ENCODE data around the gene BMI1.

BMI1 gene

DNA sequence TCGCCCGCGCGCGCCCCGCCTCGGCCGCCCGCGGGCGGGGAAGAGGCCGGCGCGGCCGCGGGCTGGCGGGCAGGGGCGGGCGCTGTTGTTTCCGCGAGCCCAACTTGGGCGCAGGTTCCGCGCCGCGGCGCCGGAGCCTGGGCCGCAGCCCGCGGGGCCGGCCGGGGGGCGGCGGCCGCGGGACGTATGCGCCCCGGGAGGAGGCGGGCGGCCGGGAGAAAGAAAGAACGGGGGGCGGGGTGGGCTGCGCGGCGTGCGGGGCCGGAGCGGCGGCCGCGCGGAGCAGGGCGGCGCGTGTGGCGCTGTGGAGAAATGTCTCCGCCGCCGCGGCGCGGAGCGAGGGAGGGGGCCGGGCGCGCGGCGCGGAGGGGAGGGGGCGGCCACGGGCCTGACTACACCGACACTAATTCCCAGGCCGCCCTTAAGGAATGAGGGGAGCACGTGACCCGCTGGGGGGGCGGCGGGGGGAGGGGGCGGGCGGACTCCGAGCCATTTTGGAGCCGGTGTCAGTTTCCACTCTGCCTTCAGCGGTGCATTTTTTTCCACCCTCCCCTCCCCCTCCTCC is at the start of gene BMI1:
Gene BMI1 (plus strand): TSS at position 509 of the 565 bp plus-strand sequence. CDS start 5,351 bp downstream, outside the sequence.
- FAIRE-seq (no peak), DNase-seq (ENCODE audit: insufficient read length, low spot score) (no peak)
- TF ChIP-seq, protein P1, sequence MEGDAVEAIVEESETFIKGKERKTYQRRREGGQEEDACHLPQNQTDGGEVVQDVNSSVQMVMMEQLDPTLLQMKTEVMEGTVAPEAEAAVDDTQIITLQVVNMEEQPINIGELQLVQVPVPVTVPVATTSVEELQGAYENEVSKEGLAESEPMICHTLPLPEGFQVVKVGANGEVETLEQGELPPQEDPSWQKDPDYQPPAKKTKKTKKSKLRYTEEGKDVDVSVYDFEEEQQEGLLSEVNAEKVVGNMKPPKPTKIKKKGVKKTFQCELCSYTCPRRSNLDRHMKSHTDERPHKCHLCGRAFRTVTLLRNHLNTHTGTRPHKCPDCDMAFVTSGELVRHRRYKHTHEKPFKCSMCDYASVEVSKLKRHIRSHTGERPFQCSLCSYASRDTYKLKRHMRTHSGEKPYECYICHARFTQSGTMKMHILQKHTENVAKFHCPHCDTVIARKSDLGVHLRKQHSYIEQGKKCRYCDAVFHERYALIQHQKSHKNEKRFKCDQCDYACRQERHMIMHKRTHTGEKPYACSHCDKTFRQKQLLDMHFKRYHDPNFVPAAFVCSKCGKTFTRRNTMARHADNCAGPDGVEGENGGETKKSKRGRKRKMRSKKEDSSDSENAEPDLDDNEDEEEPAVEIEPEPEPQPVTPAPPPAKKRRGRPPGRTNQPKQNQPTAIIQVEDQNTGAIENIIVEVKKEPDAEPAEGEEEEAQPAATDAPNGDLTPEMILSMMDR (IDR thresholded peaks at IDR 0.05; ENCODE audit: insufficient read depth, missing control alignments): no peak

DNA sequence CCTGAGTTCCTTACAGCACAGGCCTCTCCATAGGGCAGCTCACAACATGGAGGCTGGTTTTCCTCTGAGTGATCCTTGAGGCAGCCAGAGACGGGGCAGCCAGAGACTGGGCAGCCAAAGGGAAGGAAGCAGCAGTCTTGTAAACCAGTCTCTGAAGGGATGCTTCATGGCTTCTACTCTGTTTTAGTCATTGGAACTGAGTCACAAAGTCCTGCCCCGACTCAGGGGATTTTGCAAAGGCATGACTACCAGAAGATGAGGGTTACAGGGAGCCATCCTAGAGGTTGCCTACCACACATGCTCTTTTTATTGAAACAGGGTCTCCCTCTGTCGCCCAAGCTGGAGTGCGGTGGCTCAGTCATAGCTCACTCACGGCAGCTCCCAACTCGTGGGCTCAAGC is 49.1 kb upstream of the BMI1 start:
- TF ChIP-seq, protein P1 (IDR thresholded peaks at IDR 0.05; ENCODE audit: insufficient read depth, missing control alignments): no peak
- no peak for FAIRE-seq
- DNase-seq (ENCODE audit: insufficient read length, low spot score): no peak

DNA sequence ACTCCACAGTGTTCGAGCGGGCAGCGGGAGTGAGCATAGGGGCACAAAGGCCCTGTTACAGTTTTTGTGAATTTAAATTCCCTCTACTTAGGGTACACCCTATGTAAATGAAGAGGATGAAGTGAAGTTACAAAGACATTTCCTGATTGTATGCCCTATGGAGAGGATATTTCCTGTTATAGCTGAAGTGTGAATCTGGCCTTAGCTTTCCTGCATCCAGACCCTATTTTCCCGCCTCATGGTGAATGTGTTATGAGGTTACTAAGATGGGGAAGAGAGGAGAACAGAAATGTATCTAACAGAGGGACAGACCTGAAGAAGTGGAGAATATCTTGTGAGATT is 42.5 kb upstream of the BMI1 start:
- FAIRE-seq: no peak
- TF ChIP-seq, protein P1 (IDR thresholded peaks at IDR 0.05; ENCODE audit: insufficient read depth, missing control alignments): no peak
- no peak for DNase-seq (ENCODE audit: insufficient read length, low spot score)

DNA sequence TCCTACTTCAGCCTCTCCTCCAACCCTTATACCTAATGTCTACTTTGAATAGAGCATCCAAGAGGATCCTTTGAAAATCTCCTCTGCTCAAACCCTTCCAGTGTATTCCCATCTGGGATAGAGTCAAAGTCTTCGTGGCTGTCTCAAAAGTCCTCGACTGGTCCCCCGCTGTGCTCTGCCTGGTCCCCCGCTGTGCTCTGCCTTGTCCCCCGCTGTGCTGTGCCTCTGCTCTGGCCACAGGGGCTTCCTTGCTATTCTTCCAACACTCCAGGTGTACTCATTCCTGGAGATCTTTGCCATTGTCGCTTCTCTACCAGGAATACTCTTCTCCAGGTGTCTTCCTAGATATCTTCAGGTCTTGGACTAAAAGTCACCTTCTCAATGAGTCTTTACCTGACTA is 40.8 kb upstream of the BMI1 start:
- no peak for FAIRE-seq
- TF ChIP-seq, protein P1 (IDR thresholded peaks at IDR 0.05; ENCODE audit: insufficient read depth, missing control alignments): no peak

DNA sequence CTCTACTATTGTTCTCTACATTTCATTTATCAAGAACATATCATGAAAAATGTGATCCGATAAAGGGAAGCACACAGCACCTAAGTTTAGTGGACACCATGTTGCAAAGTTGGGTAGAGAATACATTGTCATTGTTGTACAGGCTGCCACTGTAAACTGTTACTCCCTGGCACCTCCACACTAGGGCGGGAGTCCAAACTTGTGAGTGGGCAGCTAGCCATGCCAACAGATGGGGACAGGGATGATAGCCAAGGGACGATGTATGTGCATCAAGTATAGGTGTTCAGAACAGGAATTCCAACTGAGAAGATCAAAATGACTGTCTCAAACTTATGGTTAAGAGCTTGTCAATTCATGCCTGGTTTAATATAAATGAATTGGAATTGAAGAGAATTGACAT is 35.8 kb upstream of the BMI1 start:
- TF ChIP-seq, protein P1 (IDR thresholded peaks at IDR 0.05; ENCODE audit: insufficient read depth, missing control alignments): no peak
- FAIRE-seq (no peak), DNase-seq (ENCODE audit: insufficient read length, low spot score) (no peak)

More for the DNA sequence above, 40.8 kb upstream of the BMI1 start:
- DNase-seq (ENCODE audit: insufficient read length, low spot score): no peak

DNA sequence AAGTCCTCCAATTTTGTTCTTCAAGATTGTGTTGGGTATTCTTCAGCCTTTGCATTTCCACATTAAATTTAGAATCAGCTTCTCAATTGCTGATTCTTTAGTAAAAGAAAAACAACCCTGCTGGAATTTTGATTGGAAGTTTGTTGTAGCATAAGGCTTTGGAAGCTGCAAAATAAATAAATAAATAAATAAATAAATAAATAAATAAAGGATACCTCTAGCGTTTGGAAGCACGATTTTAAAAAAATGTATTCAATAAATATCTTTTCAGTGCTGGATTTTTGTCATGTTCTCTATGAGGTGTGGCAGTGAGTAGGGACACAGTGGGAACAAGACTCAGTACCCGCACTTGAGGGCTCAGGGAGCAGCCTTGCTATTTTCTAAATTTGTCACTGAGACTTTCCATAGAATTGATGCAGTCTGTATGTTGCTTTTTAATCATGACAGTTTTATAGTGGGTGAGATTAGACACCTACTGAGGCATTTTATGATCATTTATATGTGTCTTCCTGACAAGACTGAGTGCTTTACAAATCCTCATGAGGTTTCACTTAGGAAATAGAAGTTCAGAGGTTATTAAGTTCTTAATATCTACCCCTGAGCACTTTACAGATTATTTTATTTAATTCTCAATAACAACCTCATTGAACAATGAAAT is 27.0 kb upstream of the BMI1 start:
- DNase-seq (ENCODE audit: insufficient read length, low spot score) (no peak), FAIRE-seq (no peak)
- TF ChIP-seq, protein P1 (IDR thresholded peaks at IDR 0.05; ENCODE audit: insufficient read depth, missing control alignments): no peak

DNA sequence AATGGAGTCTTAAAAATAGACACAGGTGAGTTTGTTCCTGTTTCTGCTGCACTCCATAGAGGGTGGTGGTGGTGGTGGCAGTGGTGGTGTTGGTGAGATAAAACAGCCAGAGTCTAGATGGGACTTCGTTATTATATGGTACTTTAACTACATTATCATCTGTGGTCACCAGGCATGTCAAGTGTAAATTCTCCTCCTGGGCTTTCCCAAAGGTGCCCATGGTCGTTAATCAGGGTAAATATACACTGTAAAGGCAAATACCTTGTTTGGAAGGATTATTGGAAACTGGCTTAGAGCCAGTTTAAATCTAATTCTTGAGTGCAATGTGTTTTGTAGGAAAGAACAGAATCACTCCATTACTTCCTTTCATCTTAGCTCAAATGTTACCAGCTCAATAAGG is 26.2 kb upstream of the BMI1 start:
- DNase-seq (ENCODE audit: insufficient read length, low spot score): no peak
- TF ChIP-seq, protein P1 (IDR thresholded peaks at IDR 0.05; ENCODE audit: insufficient read depth, missing control alignments): no peak
- no peak for FAIRE-seq
